ENCODE results near the gene SPATA20.

The SPATA20 gene

DNA sequence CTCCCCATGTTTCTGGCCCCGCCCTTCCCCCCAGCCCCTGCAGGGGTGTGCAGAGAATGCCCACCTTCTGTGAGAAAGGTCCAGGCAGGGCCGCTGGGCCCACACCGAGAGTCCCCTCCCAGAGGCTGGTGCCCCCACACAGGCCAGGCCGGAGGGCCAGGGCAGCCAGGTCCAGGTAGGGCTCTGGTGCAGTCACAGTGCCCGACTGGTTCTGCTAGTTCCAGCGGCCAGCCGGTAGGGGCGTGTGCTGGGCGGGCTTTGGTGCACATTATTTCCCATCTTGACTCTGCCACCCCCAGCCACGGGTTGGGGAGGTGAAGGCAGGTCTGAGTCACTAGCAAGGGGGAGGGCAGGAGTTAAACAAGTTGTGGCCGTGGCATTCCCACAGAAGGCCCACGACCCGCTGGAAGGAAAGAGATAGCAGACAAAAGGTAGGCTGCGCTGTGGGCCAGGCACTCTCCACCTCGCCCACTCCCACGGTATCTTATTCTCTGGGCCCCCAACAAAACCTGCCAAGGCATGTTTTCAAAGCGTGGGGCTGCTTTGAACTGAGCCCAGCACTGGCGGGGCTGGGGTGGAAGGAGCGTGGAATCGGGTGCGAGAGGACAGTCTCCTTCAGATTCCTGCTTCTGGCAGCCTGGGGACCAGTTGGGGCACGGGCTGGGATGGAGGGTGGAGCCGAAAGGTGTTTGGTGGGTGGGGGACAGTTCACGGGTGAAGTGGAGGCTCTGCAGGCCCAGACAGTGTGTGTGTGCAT lies 12.6 kb upstream of the SPATA20 start:
- no peak for DNase-seq (ENCODE audit: low read depth)
- H3K4me3 ChIP-seq (ENCODE audit: control insufficient read depth, low read depth, low read length) = no peak overlapping the region
- TF ChIP-seq, protein P1, sequence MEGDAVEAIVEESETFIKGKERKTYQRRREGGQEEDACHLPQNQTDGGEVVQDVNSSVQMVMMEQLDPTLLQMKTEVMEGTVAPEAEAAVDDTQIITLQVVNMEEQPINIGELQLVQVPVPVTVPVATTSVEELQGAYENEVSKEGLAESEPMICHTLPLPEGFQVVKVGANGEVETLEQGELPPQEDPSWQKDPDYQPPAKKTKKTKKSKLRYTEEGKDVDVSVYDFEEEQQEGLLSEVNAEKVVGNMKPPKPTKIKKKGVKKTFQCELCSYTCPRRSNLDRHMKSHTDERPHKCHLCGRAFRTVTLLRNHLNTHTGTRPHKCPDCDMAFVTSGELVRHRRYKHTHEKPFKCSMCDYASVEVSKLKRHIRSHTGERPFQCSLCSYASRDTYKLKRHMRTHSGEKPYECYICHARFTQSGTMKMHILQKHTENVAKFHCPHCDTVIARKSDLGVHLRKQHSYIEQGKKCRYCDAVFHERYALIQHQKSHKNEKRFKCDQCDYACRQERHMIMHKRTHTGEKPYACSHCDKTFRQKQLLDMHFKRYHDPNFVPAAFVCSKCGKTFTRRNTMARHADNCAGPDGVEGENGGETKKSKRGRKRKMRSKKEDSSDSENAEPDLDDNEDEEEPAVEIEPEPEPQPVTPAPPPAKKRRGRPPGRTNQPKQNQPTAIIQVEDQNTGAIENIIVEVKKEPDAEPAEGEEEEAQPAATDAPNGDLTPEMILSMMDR (IDR thresholded peaks at IDR 0.05; ENCODE audit: control insufficient read depth, insufficient read depth, low read depth, low read length, missing control alignments) = peak; percentile 40

DNA sequence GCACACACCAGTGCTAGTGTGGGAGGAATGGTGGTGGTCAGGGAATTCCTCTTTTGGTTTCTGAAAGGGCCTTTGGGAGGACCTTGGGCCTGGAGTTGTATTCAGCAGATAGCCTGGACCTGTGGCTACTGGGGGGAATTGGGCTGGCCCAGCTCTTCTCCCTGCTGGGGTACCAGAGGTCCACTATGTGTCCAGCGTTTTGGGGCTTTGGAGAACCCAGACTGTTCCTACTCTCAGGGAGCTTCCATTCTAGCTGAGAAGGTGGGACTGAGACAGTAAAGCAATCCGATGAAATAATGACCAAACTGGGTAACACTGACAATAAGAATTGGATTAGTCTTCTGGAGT lies 12.0 kb upstream of the SPATA20 start:
- TF ChIP-seq, protein P1 (IDR thresholded peaks at IDR 0.05; ENCODE audit: control insufficient read depth, insufficient read depth, low read depth, low read length, missing control alignments) = no peak
- DNase-seq (ENCODE audit: low read depth) = no peak
- no peak overlapping the region for H3K4me3 ChIP-seq (ENCODE audit: control insufficient read depth, low read depth, low read length)

DNA sequence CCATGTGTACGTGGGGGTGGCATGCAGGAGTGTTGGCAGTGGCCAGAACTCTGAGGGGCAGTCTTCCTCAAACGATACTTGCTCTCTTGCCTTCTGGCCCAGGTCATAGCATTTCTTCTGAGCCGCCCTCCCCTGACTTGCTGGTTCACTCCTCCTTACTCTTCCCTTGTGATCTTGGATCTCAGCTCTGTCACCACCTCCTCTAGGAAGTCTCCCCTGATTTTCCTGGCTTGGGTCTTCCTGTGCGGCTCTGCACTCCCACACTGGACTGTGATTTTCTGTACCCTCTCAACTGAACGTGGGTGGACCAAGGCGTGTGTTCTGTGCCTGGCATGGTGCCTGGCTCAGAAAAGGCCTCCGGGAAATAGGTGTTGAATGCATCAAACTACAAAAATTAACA lies 11.6 kb upstream of the SPATA20 start:
- TF ChIP-seq, protein P1 (IDR thresholded peaks at IDR 0.05; ENCODE audit: control insufficient read depth, insufficient read depth, low read depth, low read length, missing control alignments) = no peak
- H3K4me3 ChIP-seq (ENCODE audit: control insufficient read depth, low read depth, low read length) = no peak overlapping the region
- no peak for DNase-seq (ENCODE audit: low read depth)

DNA sequence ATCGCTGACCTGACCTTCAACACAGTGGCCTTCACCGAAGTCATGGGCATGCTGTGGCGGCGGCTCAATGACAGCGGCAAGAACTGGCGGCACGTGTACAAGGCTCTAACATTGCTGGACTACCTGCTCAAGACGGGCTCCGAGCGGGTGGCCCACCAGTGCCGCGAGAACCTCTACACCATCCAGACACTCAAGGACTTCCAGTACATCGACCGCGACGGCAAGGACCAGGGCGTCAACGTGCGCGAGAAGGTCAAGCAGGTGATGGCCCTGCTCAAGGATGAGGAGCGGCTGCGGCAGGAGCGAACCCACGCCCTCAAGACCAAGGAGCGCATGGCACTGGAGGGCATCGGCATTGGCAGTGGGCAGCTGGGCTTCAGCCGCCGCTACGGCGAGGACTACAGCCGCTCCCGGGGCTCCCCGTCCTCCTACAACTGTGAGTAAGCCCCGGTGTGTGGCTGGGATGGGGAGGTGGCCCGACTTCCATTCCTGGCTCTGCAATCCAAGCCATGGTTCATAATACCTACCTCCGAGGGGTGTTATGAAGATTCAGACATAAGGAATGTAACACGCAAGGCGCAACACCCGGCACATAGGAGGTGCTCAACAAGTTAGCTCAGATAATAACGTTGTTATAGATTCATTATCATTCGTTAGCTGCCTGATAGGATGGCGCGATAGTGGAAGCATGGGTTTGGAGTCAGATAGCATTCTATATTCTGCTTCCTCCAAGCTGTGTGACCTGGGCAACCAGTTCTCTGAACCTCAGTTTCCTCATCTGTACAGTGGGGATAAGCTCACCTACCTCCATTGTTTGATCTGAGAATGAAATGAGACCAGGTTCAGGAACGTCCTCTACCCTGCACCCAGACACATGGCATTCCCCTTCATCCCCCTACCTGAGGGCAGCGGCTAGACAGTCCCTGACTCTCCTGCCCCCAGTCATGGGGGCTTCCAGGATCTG lies 10.0 kb upstream of the SPATA20 start:
- H3K4me3 ChIP-seq (ENCODE audit: control insufficient read depth, low read depth, low read length) = no peak overlapping the region
- TF ChIP-seq, protein P1 (IDR thresholded peaks at IDR 0.05; ENCODE audit: control insufficient read depth, insufficient read depth, low read depth, low read length, missing control alignments) = no peak

DNA sequence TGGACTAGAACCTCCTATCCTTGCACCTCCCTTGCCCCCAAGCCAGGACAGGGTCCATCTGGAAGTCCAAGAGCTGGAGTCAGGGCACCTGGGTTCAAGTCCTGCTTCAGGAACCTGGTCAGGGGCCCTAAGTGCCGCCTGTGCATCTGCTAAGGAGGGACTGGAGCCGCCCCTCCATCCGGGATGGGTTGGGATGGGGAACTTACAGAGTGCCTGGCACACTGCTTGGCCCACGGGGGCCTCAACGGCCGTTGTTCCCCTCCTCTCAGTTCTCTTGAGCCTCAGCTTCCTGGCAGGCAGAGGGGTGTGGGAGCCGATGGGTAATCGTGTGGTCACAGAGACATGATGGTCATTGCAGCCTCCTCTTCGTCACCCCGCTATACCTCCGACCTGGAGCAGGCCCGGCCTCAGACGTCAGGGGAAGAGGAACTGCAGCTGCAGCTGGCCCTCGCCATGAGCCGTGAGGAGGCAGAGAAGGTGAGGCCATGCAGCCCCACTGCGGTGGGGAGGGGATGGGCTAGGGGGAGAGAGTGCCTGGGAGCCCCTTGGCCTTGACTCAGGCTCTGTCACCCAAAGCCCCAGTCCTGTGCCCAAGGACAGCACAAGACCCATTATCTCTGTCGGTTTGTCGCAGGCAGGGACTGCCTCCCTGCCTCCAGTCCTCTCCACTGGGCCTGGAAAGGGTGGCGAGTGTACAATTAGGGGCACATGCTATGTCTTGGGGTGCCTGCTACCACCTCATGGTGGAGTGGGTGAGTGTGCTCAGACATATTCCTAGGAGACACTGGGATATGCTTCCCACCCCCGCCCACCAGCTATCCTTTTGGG lies 9.0 kb upstream of the SPATA20 start:
- TF ChIP-seq, protein P1 (IDR thresholded peaks at IDR 0.05; ENCODE audit: control insufficient read depth, insufficient read depth, low read depth, low read length, missing control alignments) = no peak
- DNase-seq (ENCODE audit: low read depth) = no peak
- no peak overlapping the region for H3K4me3 ChIP-seq (ENCODE audit: control insufficient read depth, low read depth, low read length)

More for the DNA sequence above, 10.0 kb upstream of the SPATA20 start:
- DNase-seq (ENCODE audit: low read depth) = no peak
